HepG2 (cell line): ENCODE measurements around the gene OR6S1. TPM values are rescaled to one million over a fixed set of nuclear protein-coding genes. Genes with fewer than 3 reads are reported as not detected.

Experiments
- ATF7 ChIP-seq, 2 experiments: fragments of 450-650 bp in 1 of 2; sonication (generic) in 1 of 2; formaldehyde crosslinking in 1 of 2; IDR thresholded peaks; 2 replicates each; pipeline versions ENCODE4 v1.4.0 to v1.6.1; 2016 to 2020; ENCODE audit warnings: antibody characterized with exemption in 1 of 2, mild to moderate bottlenecking in 1 of 2, missing genetic modification reagents in 1 of 2
- BCL3 ChIP-seq: sonication (generic); formaldehyde crosslinking; IDR thresholded peaks from 2 replicates; pipeline ENCODE4 v1.5.1; 2020; ENCODE audit warnings: mild to moderate bottlenecking, missing genetic modification reagents, moderate library complexity
- CBX2 ChIP-seq, 2 experiments: fragments of 200-600 bp in 1 of 2; sonication (generic); formaldehyde crosslinking in 1 of 2; IDR thresholded peaks; 2 replicates each; pipeline versions ENCODE4 v1.7.0 to v1.8.1; 2018 to 2022; ENCODE audit warnings: low read depth in 2 of 2, low read length in 1 of 2, mild to moderate bottlenecking in 1 of 2, missing genetic modification reagents in 1 of 2
- ELF1 ChIP-seq: sonication (generic); formaldehyde crosslinking; IDR thresholded peaks from 2 replicates; pipeline ENCODE4 v1.4.0; 2020; ENCODE audit warnings: missing genetic modification reagents
- HMG20A ChIP-seq: IDR thresholded peaks from 2 replicates; pipeline ENCODE4 v1.6.1; 2016; ENCODE audit warnings: borderline replicate concordance
- HOXA3 ChIP-seq: sonication (generic); formaldehyde crosslinking; IDR thresholded peaks from 2 replicates; pipeline ENCODE4 v1.5.0; 2020; ENCODE audit warnings: missing genetic modification reagents
- KDM3A ChIP-seq: IDR thresholded peaks from 2 replicates; pipeline ENCODE4 v1.6.1; 2018; ENCODE audit warnings: low read depth, missing compliant biosample characterization
- KLF6 ChIP-seq: IDR thresholded peaks from 2 replicates; pipeline ENCODE4 v1.8.0; 2016; ENCODE audit warnings: missing biosample characterization, missing genetic modification reagents
- MEF2D ChIP-seq: sonication (generic); formaldehyde crosslinking; IDR thresholded peaks from 2 replicates; pipeline ENCODE4 v1.5.1; 2020; ENCODE audit warnings: mild to moderate bottlenecking, missing genetic modification reagents
- POLR2G ChIP-seq: fragments of 200-400 bp; formaldehyde crosslinking; IDR thresholded peaks from 2 replicates; pipeline ENCODE4 v1.6.1; 2018; ENCODE audit warnings: mild to moderate bottlenecking, low read depth, low read length, moderate library complexity
- PRMT3 ChIP-seq: sonication (generic); formaldehyde crosslinking; IDR thresholded peaks from 2 replicates; pipeline ENCODE4 v1.8.1; 2022; ENCODE audit warnings: low read depth, mild to moderate bottlenecking, moderate library complexity, missing genetic modification reagents, borderline replicate concordance
- RAD51 ChIP-seq: fragments of 450-650 bp; IDR thresholded peaks from 2 replicates; pipeline ENCODE4 v1.6.1; 2016; ENCODE audit warnings: borderline replicate concordance
- RBFOX2 ChIP-seq: fragments of 200-400 bp; formaldehyde crosslinking; IDR thresholded peaks from 2 replicates; pipeline ENCODE4 v1.6.1; 2017; ENCODE audit warnings: low read depth, mild to moderate bottlenecking, low read length
- REL ChIP-seq: sonication (generic); formaldehyde crosslinking; conservative IDR thresholded peaks from 2 replicates; pipeline ENCODE4 v1.8.0; 2022; ENCODE audit warnings: mild to moderate bottlenecking, missing genetic modification reagents, moderate library complexity
- SMAD3 ChIP-seq: sonication (generic); formaldehyde crosslinking; IDR thresholded peaks from 2 replicates; pipeline ENCODE4 v1.4.0; 2020; ENCODE audit warnings: missing genetic modification reagents
- ZFP36L2 ChIP-seq: sonication (generic); formaldehyde crosslinking; IDR thresholded peaks from 2 replicates; pipeline ENCODE4 v1.4.0; 2020; ENCODE audit warnings: missing genetic modification reagents
- ZFYVE20 ChIP-seq: sonication (generic); formaldehyde crosslinking; IDR thresholded peaks from 2 replicates; pipeline ENCODE4 v1.8.0; 2023; ENCODE audit warnings: low read depth, mild to moderate bottlenecking, moderate library complexity, missing genetic modification reagents, borderline replicate concordance
- ZKSCAN1 ChIP-seq: fragments of 150-350 bp; IDR thresholded peaks from 2 replicates; pipeline ENCODE4 v1.6.1; 2014; ENCODE audit warnings: low read length
- ZNF12 ChIP-seq: sonication (generic); formaldehyde crosslinking; IDR thresholded peaks from 2 replicates; pipeline ENCODE4 v1.5.0; 2020; ENCODE audit warnings: missing genetic modification reagents
- ZNF280D ChIP-seq: sonication (generic); formaldehyde crosslinking; IDR thresholded peaks from 2 replicates; pipeline ENCODE4 v1.5.1; 2020; ENCODE audit warnings: mild to moderate bottlenecking, missing genetic modification reagents
- ZNF34 ChIP-seq: sonication (generic); formaldehyde crosslinking; IDR thresholded peaks from 2 replicates; pipeline ENCODE4 v1.4.0; 2020; ENCODE audit warnings: mild to moderate bottlenecking, missing genetic modification reagents, borderline replicate concordance
- polyA plus RNA-seq, 8 experiments: library from polyadenylated mRNA; depleted of rRNA in 3 of 8; stranded (reverse) in 7 of 8; unstranded in 1 of 8; fragments of >200 nt; fragmentation: Illumina TruSeq in 4 of 8; extraction: Trizol in 4 of 8; gene quantifications; 2 replicates each; pipeline versions ENCODE4 v1.2.1 to v1.2.3, GENCODE V29; 2011 to 2016; ENCODE audit warnings: low read depth in 4 of 8, missing spikeins in 1 of 8, mixed read lengths in 1 of 8; ENCODE audit not compliant: insufficient read depth in 1 of 8
- total RNA-seq, 5 experiments: library from RNA; depleted of rRNA; stranded (reverse); fragments of >200 nt; fragmentation: Illumina TruSeq; extraction: Trizol; gene quantifications; 2 replicates each; pipeline ENCODE4 v1.2.3, GENCODE V29; 2016; ENCODE audit warnings: low read depth in 1 of 5
- TF ChIP-seq, protein P1 (sequence below): sonication (generic); formaldehyde crosslinking; IDR thresholded peaks from 2 replicates; pipeline ENCODE4 v1.4.0; 2020; ENCODE audit warnings: low read depth, mild to moderate bottlenecking, missing genetic modification reagents
- TF ChIP-seq, protein P2 (sequence below): IDR thresholded peaks from 2 replicates; pipeline ENCODE4 v1.6.1; 2016; ENCODE audit warnings: mild to moderate bottlenecking

The OR6S1 gene
- total and polyA plus RNA-seq, 2 of the 13 experiments (the other 11 are each of a cell fraction or from before 2014, with no cell fraction given) = 0.09 TPM; not detected in 1

- TF ChIP-seq ZNF280D = 0 out of 2 replicates have a peak, but pooled peaks have one; percentile 20
- TF ChIP-seq RAD51 = no peak
- TF ChIP-seq POLR2G = no peak
- TF ChIP-seq SMAD3 = peak; percentile 66
- TF ChIP-seq HMG20A (CRISPR knock-in tag) = peak; percentile 20; the same call in 1 of the 2 replicates
- TF ChIP-seq KLF6 (CRISPR knock-in tag) = no peak
- peak; percentile 39; the same call in 1 of the 2 replicates for TF ChIP-seq ZKSCAN1
- TF ChIP-seq ZFYVE20 (CRISPR knock-in tag) = no peak
- TF ChIP-seq ZNF34 (CRISPR knock-in tag) = 0 out of 2 replicates have a peak, but pooled peaks have one; percentile 91
- TF ChIP-seq PRMT3 = no peak
- TF ChIP-seq ELF1 (CRISPR knock-in tag) = peak; percentile 14; the same call in 1 of the 2 replicates
- peak; percentile 85 for TF ChIP-seq KDM3A
- TF ChIP-seq, protein P1, sequence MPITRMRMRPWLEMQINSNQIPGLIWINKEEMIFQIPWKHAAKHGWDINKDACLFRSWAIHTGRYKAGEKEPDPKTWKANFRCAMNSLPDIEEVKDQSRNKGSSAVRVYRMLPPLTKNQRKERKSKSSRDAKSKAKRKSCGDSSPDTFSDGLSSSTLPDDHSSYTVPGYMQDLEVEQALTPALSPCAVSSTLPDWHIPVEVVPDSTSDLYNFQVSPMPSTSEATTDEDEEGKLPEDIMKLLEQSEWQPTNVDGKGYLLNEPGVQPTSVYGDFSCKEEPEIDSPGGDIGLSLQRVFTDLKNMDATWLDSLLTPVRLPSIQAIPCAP = no peak
- 0 out of 2 replicates have a peak, but pooled peaks have one; percentile 53 for TF ChIP-seq ZFP36L2
- TF ChIP-seq ZNF12 = 0 out of 2 replicates have a peak, but pooled peaks have one; percentile 26
- no peak for TF ChIP-seq ATF7 (IDR thresholded peaks at IDR 0.05)
- 0 out of 2 replicates have a peak, but pooled peaks have one; percentile 56 for TF ChIP-seq ATF7 (CRISPR knock-in tag; IDR thresholded peaks at IDR 0.05)
- TF ChIP-seq, protein P2, sequence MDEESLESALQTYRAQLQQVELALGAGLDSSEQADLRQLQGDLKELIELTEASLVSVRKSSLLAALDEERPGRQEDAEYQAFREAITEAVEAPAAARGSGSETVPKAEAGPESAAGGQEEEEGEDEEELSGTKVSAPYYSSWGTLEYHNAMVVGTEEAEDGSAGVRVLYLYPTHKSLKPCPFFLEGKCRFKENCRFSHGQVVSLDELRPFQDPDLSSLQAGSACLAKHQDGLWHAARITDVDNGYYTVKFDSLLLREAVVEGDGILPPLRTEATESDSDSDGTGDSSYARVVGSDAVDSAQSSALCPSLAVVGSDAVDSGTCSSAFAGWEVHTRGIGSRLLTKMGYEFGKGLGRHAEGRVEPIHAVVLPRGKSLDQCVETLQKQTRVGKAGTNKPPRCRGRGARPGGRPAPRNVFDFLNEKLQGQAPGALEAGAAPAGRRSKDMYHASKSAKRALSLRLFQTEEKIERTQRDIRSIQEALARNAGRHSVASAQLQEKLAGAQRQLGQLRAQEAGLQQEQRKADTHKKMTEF (CRISPR knock-in tag) = peak; percentile 84
- no peak for TF ChIP-seq RBFOX2
- 0 out of 2 replicates have a peak, but pooled peaks have one; percentile 68 for TF ChIP-seq BCL3 (CRISPR knock-in tag)
- no peak for TF ChIP-seq REL (CRISPR knock-in tag)
- TF ChIP-seq HOXA3 (CRISPR knock-in tag) = peak; percentile 77
- no peak for TF ChIP-seq MEF2D (CRISPR knock-in tag)
- TF ChIP-seq CBX2 (IDR thresholded peaks at IDR 0.05; ENCODE audit: low read depth, low read length) = no peak
- 0 out of 2 replicates have a peak, but pooled peaks have one; percentile 34 for TF ChIP-seq CBX2 (CRISPR knock-in tag; IDR thresholded peaks at IDR 0.05; ENCODE audit: low read depth)
Measured at GRCh38 chr14:20662968-20663732, 21.7 kb upstream of the OR6S1 start (continued).
